IPS-20b (cell line): ENCODE results near the gene CDKN2AIP.
A peak's percentile ranks its signal among the peaks of the same experiment; 100 is the strongest.

ENCODE experiments used
- H3K27ac ChIP-seq: one replicate; pipeline ENCODE4 v1.5.1; 2013; ENCODE audit warnings: low read length
- H3K27me3 ChIP-seq: 2 replicates; pipeline ENCODE4 v1.6.1; 2013; ENCODE audit warnings: mild to moderate bottlenecking, low read length, inconsistent platforms; ENCODE audit not compliant: insufficient read depth
- H3K36me3 ChIP-seq: 2 replicates; pipeline ENCODE4 v1.6.1; 2013; ENCODE audit warnings: low read depth, mild to moderate bottlenecking, inconsistent platforms, low read length, moderate library complexity; ENCODE audit not compliant: insufficient read depth
- H3K4me1 ChIP-seq: 2 replicates; pipeline ENCODE4 v1.6.1; 2013; ENCODE audit warnings: mild to moderate bottlenecking, control low read depth, inconsistent platforms, low read length, moderate library complexity; ENCODE audit not compliant: insufficient read depth
- H3K4me3 ChIP-seq: 2 replicates; pipeline ENCODE4 v1.5.1; 2013; ENCODE audit warnings: mild to moderate bottlenecking, low read length, inconsistent platforms
- H3K9ac ChIP-seq: 2 replicates; pipeline ENCODE4 v1.6.1; 2013; ENCODE audit warnings: low read depth, mild to moderate bottlenecking, inconsistent platforms, low read length, moderate library complexity
- H3K9me3 ChIP-seq: 2 replicates; pipeline ENCODE4 v1.6.1; 2013; ENCODE audit warnings: mild to moderate bottlenecking, low read depth, low read length, inconsistent platforms; ENCODE audit not compliant: insufficient read depth

The CDKN2AIP gene

DNA sequence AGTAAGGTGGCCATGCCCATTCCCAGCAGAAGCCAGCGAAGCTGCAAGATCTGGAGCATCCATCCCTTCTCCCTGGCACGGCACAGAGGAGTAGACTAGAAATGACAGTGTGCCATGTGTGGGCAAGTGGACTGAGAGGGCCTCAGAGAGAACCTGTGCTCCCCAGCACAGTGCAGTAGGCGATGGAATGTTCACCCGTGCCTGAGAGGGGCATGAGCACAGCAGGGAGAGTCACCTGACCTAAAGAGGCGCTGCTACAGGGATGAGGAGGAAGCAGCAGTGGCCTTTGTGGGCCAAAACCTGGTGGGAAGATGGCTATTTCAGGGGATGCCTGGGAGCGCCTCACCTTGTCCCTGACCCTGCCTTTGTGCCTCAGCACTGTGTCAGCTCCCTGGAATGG, 8.0 kb upstream of the CDKN2AIP start:
- Histone ChIP-seq H3K27ac (no peak overlapping the region), H3K4me1 (0 out of 2 replicates have a peak, but pooled peaks cover 5% of the 10 kb centered on the region), H3K4me3 (no peak overlapping the region), H3K9me3 (peaks cover 4% of the 10 kb centered on the region; the same call in 1 of the 2 replicates), H3K36me3 (no peaks in the 10 kb centered on the region), H3K9ac (no peak overlapping the region), H3K27me3 (peaks cover 25% of the 10 kb centered on the region)

DNA sequence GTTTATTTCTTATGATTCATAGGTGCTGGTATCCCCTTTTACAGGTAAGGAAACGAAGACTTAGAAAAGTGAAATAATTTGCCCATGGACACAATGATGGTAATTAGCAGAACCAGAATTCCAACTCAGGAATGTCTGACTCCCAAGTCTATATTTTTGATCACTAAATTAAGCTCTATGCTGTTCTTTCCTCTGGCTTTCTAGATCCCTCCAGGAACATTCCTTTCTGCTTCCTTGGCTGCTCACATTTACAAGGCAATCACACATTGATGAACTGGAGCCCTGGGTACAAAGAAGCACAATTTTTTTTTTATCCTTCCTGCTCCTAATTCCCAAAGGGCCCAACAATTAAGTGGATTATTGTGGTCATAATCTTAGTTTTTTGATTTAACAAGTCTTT, 7.0 kb upstream of the CDKN2AIP start:
- Histone ChIP-seq H3K36me3 (no peaks in the 10 kb centered on the region), H3K9ac (no peak overlapping the region), H3K27ac (no peak overlapping the region), H3K4me1 (0 out of 2 replicates have a peak, but pooled peaks cover 5% of the 10 kb centered on the region), H3K4me3 (no peak overlapping the region), H3K27me3 (peaks cover 25% of the 10 kb centered on the region), H3K9me3 (peaks cover 4% of the 10 kb centered on the region; the same call in 1 of the 2 replicates)

DNA sequence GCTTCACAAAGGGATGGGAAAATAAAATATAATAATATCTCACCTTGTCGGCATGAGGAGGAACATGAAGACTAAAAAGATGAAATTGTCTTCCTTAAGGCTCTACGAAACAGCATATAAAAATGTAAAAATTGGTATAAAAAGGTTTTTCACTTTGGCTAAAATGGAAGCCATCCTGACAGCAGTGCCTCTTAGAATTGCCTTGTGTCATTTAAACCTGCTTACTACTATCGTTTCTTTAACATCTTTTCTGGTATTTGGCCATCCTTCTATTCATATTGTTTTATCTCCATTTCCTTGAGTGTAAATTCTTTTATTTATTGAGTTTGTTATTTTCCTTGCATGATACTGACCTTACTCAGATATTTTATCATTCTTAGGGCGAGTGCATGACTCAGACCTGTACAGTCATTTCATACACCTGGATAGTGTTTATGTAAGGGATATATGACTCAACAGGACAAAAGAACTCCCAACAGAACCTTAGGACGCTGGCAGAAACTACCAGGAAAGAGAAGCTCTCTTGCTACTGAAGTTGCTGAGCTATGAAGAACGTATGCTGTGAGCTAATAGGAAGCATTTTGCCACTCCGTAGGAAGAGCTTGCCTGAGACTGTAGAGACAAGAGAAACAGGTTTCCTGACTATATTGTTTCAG, 5.8 kb upstream of the CDKN2AIP start:
- no peak overlapping the region for H3K9ac ChIP-seq
- H3K27ac ChIP-seq = no peak overlapping the region
- H3K27me3 ChIP-seq = peaks cover 25% of the 10 kb centered on the region
- H3K4me1 ChIP-seq = peaks cover 5% of the 10 kb centered on the region; the same call in 1 of the 2 replicates
- no peak overlapping the region for H3K4me3 ChIP-seq
- no peaks in the 10 kb centered on the region for H3K9me3 ChIP-seq
- no peaks in the 10 kb centered on the region for H3K36me3 ChIP-seq

DNA sequence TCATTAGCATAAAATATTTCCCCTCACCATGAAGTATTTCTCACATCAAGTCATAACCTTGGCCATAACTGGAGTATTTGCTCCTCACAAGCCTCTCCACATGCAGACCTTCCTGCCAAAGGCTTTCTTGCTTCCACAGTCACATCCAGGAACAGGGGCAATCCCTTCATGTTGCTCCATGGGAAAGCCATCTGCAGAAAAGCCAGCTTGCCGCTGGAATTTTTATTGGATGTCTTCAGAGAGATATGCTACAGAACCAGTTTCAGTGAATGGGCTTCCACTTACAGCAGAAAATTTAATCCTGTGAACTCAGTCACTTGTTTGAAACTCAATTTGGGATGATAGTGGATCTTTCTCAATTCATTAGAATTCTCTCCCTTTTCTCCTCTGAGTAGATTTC, 3.2 kb upstream of the CDKN2AIP start:
- H3K27ac ChIP-seq = no peak overlapping the region
- H3K9me3 ChIP-seq = no peaks in the 10 kb centered on the region
- H3K4me3 ChIP-seq = no peak overlapping the region
- peaks cover 6% of the 10 kb centered on the region for H3K27me3 ChIP-seq
- H3K9ac ChIP-seq = no peak overlapping the region
- H3K36me3 ChIP-seq = peaks cover 6% of the 10 kb centered on the region
- peaks cover 5% of the 10 kb centered on the region; the same call in 1 of the 2 replicates for H3K4me1 ChIP-seq

DNA sequence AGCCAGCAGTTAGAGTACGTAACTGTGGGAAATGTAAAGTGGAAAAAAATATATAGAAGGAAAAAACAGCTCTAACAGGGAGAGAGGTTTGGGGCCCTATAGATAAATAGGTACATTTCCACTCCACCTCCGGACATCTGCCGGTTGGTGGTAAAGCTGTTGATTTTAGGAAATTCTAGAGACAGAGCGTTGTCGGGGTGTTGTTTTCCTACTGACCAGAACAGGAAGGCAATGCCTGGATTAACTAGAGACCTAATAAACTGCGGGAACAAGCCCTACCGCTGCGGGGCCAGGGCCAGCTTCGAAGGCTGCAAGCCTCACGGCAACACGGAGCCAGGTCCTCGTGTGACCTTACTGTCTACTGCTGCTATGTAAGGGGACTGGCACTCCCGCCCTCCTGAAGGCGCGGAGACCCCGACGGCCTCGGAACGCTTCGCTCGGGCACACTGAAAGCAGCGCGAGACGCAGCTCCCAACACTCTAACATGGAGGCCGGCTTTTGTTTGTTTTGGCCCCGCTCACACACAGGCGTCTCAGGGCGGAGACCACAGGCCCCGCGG, 702 bp upstream of the CDKN2AIP start:
- Histone ChIP-seq H3K27ac (peak overlapping the region; percentile 92), H3K4me3 (peak overlapping the region; percentile 98), H3K9me3 (no peaks in the 10 kb centered on the region), H3K9ac (peak overlapping the region; percentile 97), H3K36me3 (peaks cover 31% of the 10 kb centered on the region), H3K27me3 (no peaks in the 10 kb centered on the region), H3K4me1 (peaks cover 3% of the 10 kb centered on the region; the same call in 1 of the 2 replicates)

DNA sequence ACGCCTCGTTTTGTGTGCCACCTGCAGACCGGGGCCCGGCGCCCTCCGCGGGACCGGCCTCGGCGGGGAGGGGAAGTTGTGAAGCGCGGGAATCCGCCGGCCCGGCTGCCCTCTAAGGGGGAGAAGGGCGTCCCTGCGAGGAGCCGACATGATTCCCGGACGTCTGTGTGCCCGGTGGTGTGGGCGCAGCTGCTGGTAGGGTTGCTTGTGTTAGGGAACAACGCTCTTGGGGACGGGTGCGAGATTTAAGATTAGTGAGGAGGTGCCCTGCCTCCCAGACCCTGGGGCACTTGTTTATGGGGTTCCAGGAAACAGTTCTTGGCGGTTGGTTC, 627 bp downstream of the CDKN2AIP start:
- Histone ChIP-seq H3K27ac (peak overlapping the region; percentile 85), H3K27me3 (no peaks in the 10 kb centered on the region), H3K36me3 (peaks cover 44% of the 10 kb centered on the region), H3K4me3 (peak overlapping the region; percentile 98), H3K4me1 (no peaks in the 10 kb centered on the region; the same call in 1 of the 2 replicates), H3K9me3 (no peaks in the 10 kb centered on the region), H3K9ac (peak overlapping the region; percentile 95)

DNA sequence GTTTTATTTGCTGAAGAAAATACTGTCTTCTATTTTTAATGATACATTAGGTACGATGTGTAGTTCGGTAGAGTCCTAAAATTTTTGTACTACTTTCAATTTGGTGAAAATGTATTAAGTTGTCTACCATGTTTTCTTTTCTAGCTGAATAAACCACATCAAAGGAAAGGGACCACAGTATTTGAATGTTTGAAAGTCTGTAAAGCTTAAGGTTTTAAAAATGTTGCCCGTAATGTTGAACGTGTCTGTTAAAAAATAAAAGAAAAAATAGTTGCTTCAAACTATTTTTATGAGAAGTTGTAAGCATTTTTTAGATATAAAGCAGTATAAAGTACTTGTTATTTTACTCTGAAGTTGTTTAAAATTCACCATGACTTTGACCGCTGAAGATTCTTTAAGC, 3.2 kb downstream of the CDKN2AIP start:
- Histone ChIP-seq H3K9ac (no peak overlapping the region), H3K27me3 (no peaks in the 10 kb centered on the region), H3K4me1 (no peaks in the 10 kb centered on the region; the same call in 1 of the 2 replicates), H3K9me3 (no peaks in the 10 kb centered on the region), H3K36me3 (peaks cover 51% of the 10 kb centered on the region), H3K27ac (no peak overlapping the region), H3K4me3 (no peak overlapping the region)

DNA sequence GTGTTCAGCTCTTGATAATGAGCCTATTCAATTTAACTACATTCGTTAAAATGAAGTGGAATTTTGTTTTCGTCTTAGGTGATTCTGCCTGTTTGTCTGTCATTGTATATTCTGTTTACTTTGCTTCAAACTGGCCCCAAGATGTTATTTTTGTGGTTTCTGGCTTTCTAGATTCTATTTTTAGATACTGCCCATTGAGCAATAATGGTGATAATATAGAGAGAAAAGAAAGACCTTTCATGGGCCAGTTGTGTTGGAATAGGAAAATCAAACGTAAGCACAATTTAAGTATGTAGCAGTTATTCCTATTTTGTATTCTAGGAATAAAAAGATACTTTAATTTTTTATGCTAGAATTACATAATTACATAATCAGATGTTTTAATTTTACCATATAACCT, 4.0 kb downstream of the CDKN2AIP start:
- Histone ChIP-seq H3K27me3 (no peaks in the 10 kb centered on the region), H3K9ac (no peak overlapping the region), H3K4me3 (no peak overlapping the region), H3K9me3 (no peaks in the 10 kb centered on the region), H3K27ac (no peak overlapping the region), H3K4me1 (no peaks in the 10 kb centered on the region; the same call in 1 of the 2 replicates), H3K36me3 (peaks cover 51% of the 10 kb centered on the region)

DNA sequence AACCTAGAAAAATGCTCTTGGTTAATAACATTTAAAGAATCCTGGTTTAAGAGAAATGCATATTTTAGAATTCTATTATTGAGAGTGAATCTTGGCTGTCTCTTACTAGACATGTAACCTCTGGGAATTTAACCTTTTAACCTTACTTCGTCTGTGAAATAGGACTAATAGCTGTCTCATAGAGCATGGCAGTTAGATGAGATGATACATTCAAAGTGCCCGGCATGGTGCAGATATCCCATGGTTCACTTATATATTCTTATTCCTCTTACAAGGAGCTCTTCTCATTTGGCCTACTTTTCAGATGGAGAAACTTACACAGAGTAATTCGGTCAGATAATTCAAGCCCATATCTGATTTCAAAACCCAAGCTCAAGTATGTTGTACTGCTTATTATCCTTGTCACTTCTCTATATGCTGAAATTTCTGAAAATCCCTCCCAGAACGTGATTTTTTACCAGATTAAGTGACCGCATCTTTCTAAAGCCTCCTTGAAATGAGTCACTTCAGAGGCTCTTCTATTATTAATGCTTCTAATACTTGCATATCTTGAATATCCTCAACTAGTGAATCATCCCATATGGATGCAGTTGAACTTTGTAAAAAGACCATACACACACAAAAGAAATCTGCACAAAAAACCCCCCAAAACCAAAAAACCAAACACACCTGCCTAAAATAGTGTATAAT, 4.9 kb downstream of the CDKN2AIP start:
- Histone ChIP-seq H3K4me3 (no peak overlapping the region), H3K9me3 (no peaks in the 10 kb centered on the region), H3K9ac (no peak overlapping the region), H3K4me1 (no peaks in the 10 kb centered on the region; the same call in 1 of the 2 replicates), H3K36me3 (peaks cover 51% of the 10 kb centered on the region), H3K27ac (no peak overlapping the region), H3K27me3 (no peaks in the 10 kb centered on the region)

DNA sequence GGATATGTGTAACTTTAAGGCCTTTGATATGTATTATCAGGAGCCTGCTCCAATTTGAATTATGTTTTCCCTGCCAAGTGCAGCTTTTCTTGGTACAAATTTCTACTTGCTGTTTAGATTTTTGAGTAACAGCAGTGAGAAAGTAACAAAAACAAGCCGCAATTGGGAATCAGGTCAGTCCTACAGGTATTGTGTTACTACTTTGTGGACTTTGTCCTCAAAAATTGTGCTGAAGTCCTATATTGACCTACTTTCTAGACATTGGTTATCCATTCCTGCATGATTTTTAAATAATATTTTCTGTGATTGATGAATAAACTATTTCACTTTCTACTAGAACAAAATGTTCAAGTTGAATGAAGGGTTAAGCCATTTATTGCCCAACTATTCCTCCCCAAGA, 5.7 kb downstream of the CDKN2AIP start:
- Histone ChIP-seq H3K27me3 (no peaks in the 10 kb centered on the region), H3K9ac (no peak overlapping the region), H3K9me3 (no peaks in the 10 kb centered on the region), H3K36me3 (peaks cover 51% of the 10 kb centered on the region), H3K27ac (no peak overlapping the region), H3K4me1 (no peaks in the 10 kb centered on the region; the same call in 1 of the 2 replicates), H3K4me3 (no peak overlapping the region)

DNA sequence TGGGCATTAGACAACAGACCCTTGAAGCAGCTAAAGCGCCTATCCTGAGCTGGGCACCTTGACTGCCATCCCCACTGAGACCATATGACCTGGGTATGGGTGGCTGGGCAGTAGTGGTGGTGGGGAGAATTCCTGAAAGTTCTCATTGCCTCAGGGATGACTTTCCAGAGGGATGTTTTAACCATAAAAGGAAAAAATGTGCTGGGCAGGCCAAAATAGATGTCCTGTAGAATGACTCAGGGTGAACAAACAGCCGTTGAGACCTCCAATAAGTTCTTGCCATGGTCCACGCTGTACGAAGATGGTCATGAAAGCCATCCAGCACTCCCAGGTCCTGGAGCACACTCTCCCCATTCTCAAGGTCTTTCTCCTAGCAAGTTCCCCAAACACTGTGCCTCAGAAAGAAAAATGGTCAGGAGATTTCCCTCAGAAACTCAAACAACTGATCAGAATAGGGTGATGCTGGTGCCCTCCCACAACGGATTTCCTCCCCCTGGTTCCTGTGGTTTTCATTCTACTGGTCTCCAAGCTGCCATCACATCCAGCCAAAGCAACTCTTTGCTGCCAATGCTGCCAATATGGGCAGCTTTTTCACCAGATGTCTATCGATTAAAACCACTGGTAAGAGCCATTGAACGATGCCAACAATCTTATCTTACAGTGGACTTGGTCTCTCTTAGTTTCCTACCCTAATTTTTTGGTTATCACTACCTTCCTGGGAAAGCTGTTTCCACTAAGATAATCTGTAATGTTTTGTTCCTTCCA, 11.2 kb downstream of the CDKN2AIP start:
- no peak overlapping the region for H3K9ac ChIP-seq
- H3K9me3 ChIP-seq = no peaks in the 10 kb centered on the region
- H3K27me3 ChIP-seq = no peaks in the 10 kb centered on the region
- H3K4me1 ChIP-seq = no peaks in the 10 kb centered on the region
- H3K36me3 ChIP-seq = peaks cover 2% of the 10 kb centered on the region; the same call in 1 of the 2 replicates
- no peak overlapping the region for H3K4me3 ChIP-seq
- H3K27ac ChIP-seq = no peak overlapping the region
